ENCODE data around the gene CALCB. TPM values are rescaled to one million over a fixed set of nuclear protein-coding genes. Genes with fewer than 3 reads are reported as not detected.

Gene CALCB
- total and polyA plus RNA-seq, 2 of the 8 experiments (the other 6 are each of a cell fraction or from before 2014, with no cell fraction given), result 3.7 to 4.2 TPM

DNA sequence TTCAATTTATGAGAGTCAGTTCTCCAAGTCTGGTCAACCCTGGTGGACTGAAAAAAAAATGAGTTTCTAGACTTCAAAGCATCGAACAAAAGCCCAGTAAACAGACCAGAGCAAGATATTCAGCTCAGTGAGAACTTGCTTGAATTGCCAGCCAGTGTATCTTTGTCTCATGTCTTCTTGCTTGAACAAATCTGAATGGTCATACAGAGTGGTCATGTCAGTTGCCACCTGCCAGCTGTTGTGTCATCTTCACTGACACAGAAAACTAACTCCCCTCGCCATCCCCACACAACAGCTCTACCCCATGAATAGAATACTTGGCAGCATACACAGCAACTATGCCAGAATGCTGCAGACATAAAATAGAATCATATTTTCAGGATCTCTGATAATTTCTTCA, 27.5 kb upstream of the CALCB start:
- Histone ChIP-seq H2AK5ac (ENCODE audit: low read depth, low read length) (no peak overlapping the region), H2AFZ (ENCODE audit: low read length) (no peak overlapping the region), H3K4ac (replicated peaks; ENCODE audit: insufficient read length, low read depth, low read length) (no peak overlapping the region), H3K23ac (ENCODE audit: insufficient read length) (no peak overlapping the region), H4K91ac (replicated peaks; ENCODE audit: insufficient read length, low read length) (no peak overlapping the region), H3K27ac (ENCODE audit: low read depth, low read length) (no peak overlapping the region), H3K23me2 (ENCODE audit: low read depth, low read length) (no peaks in the 10 kb centered on the region), H3K9ac (replicated peaks in 1 of 4; ENCODE audit: extremely low read depth in 1 of 4, low read depth in 3 of 4, low read length in 3 of 4) (no peak overlapping the region), H2BK5ac (ENCODE audit: low read depth, low read length) (no peak overlapping the region), H3K56ac (replicated peaks; ENCODE audit: insufficient read length, low read depth, low read length) (no peak overlapping the region), H3K36me3 (ENCODE audit: control insufficient read depth in 2 of 4, insufficient read depth in 4 of 4, low read length in 3 of 4) (no peaks in the 10 kb centered on the region), H3K4me1 (replicated peaks in 1 of 4; ENCODE audit: control insufficient read depth in 3 of 4, insufficient read depth in 4 of 4, low read length in 3 of 4) (peaks cover 2 to 5% (median 5%) of the 10 kb centered on the region in 4 experiments; a peak in 4 of 7 replicates), H3K18ac (ENCODE audit: extremely low read depth, low read length) (no peak overlapping the region), H3K79me2 (ENCODE audit: control insufficient read depth in 1 of 2, insufficient read depth in 2 of 2, low read length in 2 of 2) (no peaks in the 10 kb centered on the region), H4K5ac (ENCODE audit: insufficient read length, low read depth, low read length) (no peak overlapping the region), H3K14ac (ENCODE audit: insufficient read length) (no peak overlapping the region), H2BK12ac (ENCODE audit: low read depth, low read length) (no peak overlapping the region), H2BK15ac (ENCODE audit: low read length) (no peak overlapping the region), H2BK120ac (replicated peaks; ENCODE audit: low read depth, low read length) (no peak overlapping the region), H2BK20ac (ENCODE audit: low read length) (no peak overlapping the region), H3K4me2 (ENCODE audit: insufficient read depth in 1 of 2, low read depth in 2 of 2, low read length in 2 of 2) (no peak overlapping the region), H3K4me3 (ENCODE audit: extremely low read depth in 1 of 4, insufficient read depth in 2 of 4, low read depth in 3 of 4, low read length in 4 of 4) (no peak overlapping the region), H3K9me3 (ENCODE audit: insufficient read depth in 2 of 2, low read depth in 1 of 2, low read length in 1 of 2) (no peaks in the 10 kb centered on the region), H3K79me1 (ENCODE audit: low read depth, low read length) (no peaks in the 10 kb centered on the region), H3K27me3 (replicated peaks in 1 of 4; ENCODE audit: control insufficient read depth in 3 of 4, extremely low read depth in 1 of 4, insufficient read depth in 3 of 4, low read length in 3 of 4) (no peaks in the 10 kb centered on the region), H4K8ac (ENCODE audit: extremely low read depth, insufficient read depth, low read length) (no peak overlapping the region), H4K20me1 (replicated peaks in 1 of 2; ENCODE audit: control insufficient read depth in 1 of 2, insufficient read depth in 2 of 2, low read length in 2 of 2) (no peaks in the 10 kb centered on the region)
- ChIA-PET CTCF (ENCODE audit: partially characterized antibody) (interaction anchor here (0.6 to 4.5 kb wide), 3 partner anchors 29 to 425 kb away, joined by 3 to 20 read pairs (median 5); no protein-coding TSS in a partner anchor), POLR2A (ENCODE audit: partially characterized antibody) (no interaction called here)
- TF ChIP-seq POU5F1 (IDR thresholded peaks at IDR 0.05; ENCODE audit: low read depth, low read length) (no peak), GABPA (IDR thresholded peaks at IDR 0.05; ENCODE audit: borderline replicate concordance, insufficient read depth, low read length) (no peak), SRF (IDR thresholded peaks at IDR 0.05; ENCODE audit: low read depth, low read length) (no peak)
- 85% methylated on average over 2 of the region's 2 CpGs; no CpG with 5 or more reads in 1 of the 2 experiments for WGBS, 2 experiments (ENCODE audit: extremely low coverage in 1 of 2, insufficient coverage in 1 of 2, insufficient read length in 1 of 2, insufficient replicate concordance in 2 of 2, low coverage in 1 of 2, low lambda C conversion rate in 2 of 2, missing lambda C conversion rate in 1 of 2)
- FAIRE-seq, result no peak
- DNase-seq (ENCODE audit: low read depth in 1 of 2, low spot score in 2 of 2), result no peak
